IPS-18c (cell line): ENCODE measurements around the gene MYL12B.

Source experiments
- H3K4me3 ChIP-seq: 2 replicates; pipeline ENCODE4 v1.7.0; 2013; ENCODE audit warnings: low read depth, mild to moderate bottlenecking, low read length, moderate library complexity; ENCODE audit not compliant: insufficient read depth
- H3K9me3 ChIP-seq: one replicate; pipeline ENCODE4 v1.6.1; 2013; ENCODE audit warnings: mild to moderate bottlenecking, low read length, moderate library complexity; ENCODE audit not compliant: control insufficient read depth, insufficient read depth

MYL12B gene

GRCh38 chr18:3230401-3231334 is 31.3 kb upstream of the MYL12B start:
- H3K4me3 ChIP-seq: no peak overlapping the region

GRCh38 chr18:3233004-3233403 is 28.9 kb upstream of the MYL12B start:
- no peaks in the 10 kb centered on the region for H3K9me3 ChIP-seq

More at GRCh38 chr18:3230401-3231334, 31.3 kb upstream of the MYL12B start:
- no peaks in the 10 kb centered on the region for H3K9me3 ChIP-seq

GRCh38 chr18:3233433-3234168 is 28.3 kb upstream of the MYL12B start:
- Histone ChIP-seq H3K4me3 (no peak overlapping the region), H3K9me3 (no peaks in the 10 kb centered on the region)

More at GRCh38 chr18:3233004-3233403, 28.9 kb upstream of the MYL12B start:
- no peak overlapping the region for H3K4me3 ChIP-seq

GRCh38 chr18:3234457-3234856 is 27.5 kb upstream of the MYL12B start:
- H3K4me3 ChIP-seq: no peak overlapping the region
- H3K9me3 ChIP-seq: no peaks in the 10 kb centered on the region

- Histone ChIP-seq H3K4me3 (no peak overlapping the region), H3K9me3 (no peaks in the 10 kb centered on the region)
Observed at GRCh38 chr18:3235846-3236245, 26.1 kb upstream of the MYL12B start.

GRCh38 chr18:3236470-3236869 is 25.5 kb upstream of the MYL12B start:
- H3K4me3 ChIP-seq: no peak overlapping the region

GRCh38 chr18:3238742-3239141 is 23.2 kb upstream of the MYL12B start:
- H3K4me3 ChIP-seq: no peak overlapping the region
- peaks cover 3% of the 10 kb centered on the region for H3K9me3 ChIP-seq

More at GRCh38 chr18:3236470-3236869, 25.5 kb upstream of the MYL12B start:
- peaks cover 2% of the 10 kb centered on the region for H3K9me3 ChIP-seq

GRCh38 chr18:3245185-3245564 is 16.8 kb upstream of the MYL12B start:
- peaks cover 3% of the 10 kb centered on the region for H3K9me3 ChIP-seq
- H3K4me3 ChIP-seq: no peak overlapping the region

- peak overlapping the region; percentile 47 for H3K4me3 ChIP-seq
- H3K9me3 ChIP-seq: peaks cover 3% of the 10 kb centered on the region
Observed at GRCh38 chr18:3245853-3246634, 15.9 kb upstream of the MYL12B start.

GRCh38 chr18:3246635-3247239 is 15.2 kb upstream of the MYL12B start:
- no peaks in the 10 kb centered on the region for H3K9me3 ChIP-seq

GRCh38 chr18:3247240-3248061 is 14.5 kb upstream of the MYL12B start, which contains the start of gene MYL12A:
Gene MYL12A, plus strand, starts transcription at chr18:3247801. Its CDS starts 5,447 bp downstream, at chr18:3253248.
- Histone ChIP-seq H3K9me3 (no peaks in the 10 kb centered on the region), H3K4me3 (peak within 1 kb of the TSS; percentile 95)

More at GRCh38 chr18:3246635-3247239, 15.2 kb upstream of the MYL12B start:
- peak overlapping the region; percentile 47 for H3K4me3 ChIP-seq

GRCh38 chr18:3248062-3248657 is 13.8 kb upstream of the MYL12B start:
- no peaks in the 10 kb centered on the region for H3K9me3 ChIP-seq
- H3K4me3 ChIP-seq: peak overlapping the region; percentile 95

GRCh38 chr18:3248658-3249359 is 13.1 kb upstream of the MYL12B start:
- H3K9me3 ChIP-seq: no peaks in the 10 kb centered on the region
- H3K4me3 ChIP-seq: peak overlapping the region; percentile 95

- no peak overlapping the region for H3K4me3 ChIP-seq
Observed at GRCh38 chr18:3250237-3251107, 11.5 kb upstream of the MYL12B start.

More at GRCh38 chr18:3250237-3251107, 11.5 kb upstream of the MYL12B start:
- no peaks in the 10 kb centered on the region for H3K9me3 ChIP-seq
